Measurements from ENCODE around the gene CD47.

Gene CD47

DNA sequence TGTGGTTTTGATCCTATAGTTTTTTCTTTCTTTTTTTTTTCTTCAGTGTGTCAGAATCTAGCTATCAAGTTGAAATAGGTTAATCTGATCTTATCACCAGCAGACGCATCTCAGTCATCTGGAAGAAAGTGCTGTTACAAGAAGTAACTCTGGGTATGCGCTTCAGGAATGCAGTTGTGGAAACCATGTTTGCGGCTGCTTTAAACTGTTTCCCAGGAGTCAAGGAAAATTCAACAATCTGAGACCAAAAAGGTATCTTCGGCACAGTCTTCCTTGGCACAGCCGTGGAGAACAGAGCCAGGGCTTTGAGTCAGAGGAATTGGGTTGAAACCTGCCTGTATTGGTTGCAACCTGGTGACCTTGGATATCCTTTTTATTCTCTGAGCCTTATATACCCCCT is 59.9 kb downstream of the CD47 start:
- TF ChIP-seq, protein P1, sequence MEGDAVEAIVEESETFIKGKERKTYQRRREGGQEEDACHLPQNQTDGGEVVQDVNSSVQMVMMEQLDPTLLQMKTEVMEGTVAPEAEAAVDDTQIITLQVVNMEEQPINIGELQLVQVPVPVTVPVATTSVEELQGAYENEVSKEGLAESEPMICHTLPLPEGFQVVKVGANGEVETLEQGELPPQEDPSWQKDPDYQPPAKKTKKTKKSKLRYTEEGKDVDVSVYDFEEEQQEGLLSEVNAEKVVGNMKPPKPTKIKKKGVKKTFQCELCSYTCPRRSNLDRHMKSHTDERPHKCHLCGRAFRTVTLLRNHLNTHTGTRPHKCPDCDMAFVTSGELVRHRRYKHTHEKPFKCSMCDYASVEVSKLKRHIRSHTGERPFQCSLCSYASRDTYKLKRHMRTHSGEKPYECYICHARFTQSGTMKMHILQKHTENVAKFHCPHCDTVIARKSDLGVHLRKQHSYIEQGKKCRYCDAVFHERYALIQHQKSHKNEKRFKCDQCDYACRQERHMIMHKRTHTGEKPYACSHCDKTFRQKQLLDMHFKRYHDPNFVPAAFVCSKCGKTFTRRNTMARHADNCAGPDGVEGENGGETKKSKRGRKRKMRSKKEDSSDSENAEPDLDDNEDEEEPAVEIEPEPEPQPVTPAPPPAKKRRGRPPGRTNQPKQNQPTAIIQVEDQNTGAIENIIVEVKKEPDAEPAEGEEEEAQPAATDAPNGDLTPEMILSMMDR (IDR thresholded peaks at IDR 0.05; ENCODE audit: borderline replicate concordance, insufficient read depth, low read depth, low read length), result no peak
- no peak overlapping the region for H3K4me3 ChIP-seq (ENCODE audit: low read depth, low read length)

DNA sequence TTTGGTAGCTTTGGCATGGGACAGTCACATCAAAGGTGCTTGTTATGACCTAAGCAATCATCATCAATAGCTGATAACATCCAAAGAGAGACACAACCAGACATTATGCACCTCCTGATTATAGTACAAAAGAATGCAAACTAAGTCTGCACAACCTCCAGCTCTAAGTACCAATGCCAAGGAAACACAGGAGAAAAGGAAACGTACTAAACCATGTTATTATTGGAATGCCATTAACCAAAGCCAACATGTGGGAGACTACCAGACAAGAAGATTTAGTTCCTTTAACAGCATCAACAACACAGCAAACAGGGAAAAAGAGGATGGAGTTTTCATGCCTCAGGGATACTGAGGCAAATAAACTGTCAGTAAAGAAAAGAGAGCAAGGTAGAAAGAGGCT is 61.4 kb downstream of the CD47 start:
- TF ChIP-seq, protein P1 (IDR thresholded peaks at IDR 0.05; ENCODE audit: borderline replicate concordance, insufficient read depth, low read depth, low read length), result no peak
- no peak overlapping the region for H3K4me3 ChIP-seq (ENCODE audit: low read depth, low read length)

DNA sequence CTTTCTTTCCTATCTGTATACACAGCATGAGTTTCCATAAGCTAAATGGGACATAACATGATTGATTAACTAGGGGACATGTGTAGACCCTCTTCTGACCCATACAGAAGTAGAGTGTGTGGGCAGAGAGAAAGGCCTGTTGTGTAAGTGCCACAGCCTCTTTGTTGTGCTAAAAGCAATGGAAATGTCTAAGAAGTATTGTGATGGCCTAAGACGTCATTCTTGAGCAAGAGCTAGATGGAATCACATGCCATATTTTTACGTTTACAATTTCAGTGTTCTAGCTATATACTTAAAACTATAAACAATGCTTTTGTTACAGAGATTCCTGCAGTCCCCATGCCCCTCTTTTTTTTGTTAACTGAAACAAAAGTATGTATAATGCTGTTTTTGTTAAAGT is 61.9 kb downstream of the CD47 start:
- H3K4me3 ChIP-seq (ENCODE audit: low read depth, low read length), result no peak overlapping the region
- TF ChIP-seq, protein P1 (IDR thresholded peaks at IDR 0.05; ENCODE audit: borderline replicate concordance, insufficient read depth, low read depth, low read length), result no peak

DNA sequence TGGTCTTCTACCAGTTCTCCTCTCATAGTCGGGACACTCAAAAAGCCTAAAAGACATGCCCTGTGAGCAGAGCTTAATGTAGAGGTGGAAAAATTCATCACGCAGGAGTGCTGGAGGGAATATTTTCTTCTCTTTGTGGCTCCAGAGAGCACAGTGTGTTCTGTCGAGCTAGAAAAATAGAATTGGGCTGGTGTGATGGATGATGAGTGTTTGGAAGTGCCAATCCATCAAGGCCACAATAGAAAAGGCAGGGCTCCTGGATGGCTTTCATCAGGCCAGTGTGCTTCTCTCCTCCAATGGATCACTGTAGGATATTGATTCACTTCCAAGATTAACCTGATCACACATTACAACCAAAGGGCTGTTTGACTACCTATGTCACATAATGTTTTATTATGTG is 65.7 kb downstream of the CD47 start:
- TF ChIP-seq, protein P1 (IDR thresholded peaks at IDR 0.05; ENCODE audit: borderline replicate concordance, insufficient read depth, low read depth, low read length), result no peak
- H3K4me3 ChIP-seq (ENCODE audit: low read depth, low read length), result no peak overlapping the region

DNA sequence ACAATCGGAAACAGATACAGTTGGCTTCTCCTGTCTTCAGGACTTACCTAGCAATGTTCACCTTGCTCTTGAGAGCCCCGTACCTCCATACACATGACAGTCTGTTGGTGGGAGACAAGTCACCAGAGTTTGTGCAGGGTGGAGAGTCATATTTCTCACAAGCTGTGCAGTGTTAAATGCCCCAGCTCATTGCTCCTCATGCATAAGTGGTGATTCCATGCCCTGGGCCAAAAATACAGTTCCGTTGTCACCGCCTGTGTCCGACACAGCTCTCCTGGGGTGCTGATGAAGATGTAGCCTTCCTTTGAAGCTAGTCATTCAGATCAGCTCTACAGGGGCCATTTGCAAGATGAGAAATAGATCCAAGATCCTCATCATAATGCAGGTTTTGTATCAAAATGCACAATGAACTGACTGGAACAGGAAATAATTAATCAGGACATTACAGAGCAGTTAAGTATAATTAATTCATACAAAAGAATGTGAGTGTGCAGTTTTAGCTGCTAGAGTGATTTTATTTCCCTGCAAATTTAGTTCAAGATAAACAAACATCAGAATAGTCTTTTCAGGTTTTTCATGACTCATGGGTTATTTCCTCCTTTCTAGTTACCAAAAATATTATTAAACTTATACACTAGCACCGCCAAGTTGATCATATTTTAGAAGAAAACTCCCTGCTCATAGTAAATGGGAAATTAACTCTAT is 66.5 kb downstream of the CD47 start:
- H3K4me3 ChIP-seq (ENCODE audit: low read depth, low read length), result no peak overlapping the region
- TF ChIP-seq, protein P1 (IDR thresholded peaks at IDR 0.05; ENCODE audit: borderline replicate concordance, insufficient read depth, low read depth, low read length), result no peak

DNA sequence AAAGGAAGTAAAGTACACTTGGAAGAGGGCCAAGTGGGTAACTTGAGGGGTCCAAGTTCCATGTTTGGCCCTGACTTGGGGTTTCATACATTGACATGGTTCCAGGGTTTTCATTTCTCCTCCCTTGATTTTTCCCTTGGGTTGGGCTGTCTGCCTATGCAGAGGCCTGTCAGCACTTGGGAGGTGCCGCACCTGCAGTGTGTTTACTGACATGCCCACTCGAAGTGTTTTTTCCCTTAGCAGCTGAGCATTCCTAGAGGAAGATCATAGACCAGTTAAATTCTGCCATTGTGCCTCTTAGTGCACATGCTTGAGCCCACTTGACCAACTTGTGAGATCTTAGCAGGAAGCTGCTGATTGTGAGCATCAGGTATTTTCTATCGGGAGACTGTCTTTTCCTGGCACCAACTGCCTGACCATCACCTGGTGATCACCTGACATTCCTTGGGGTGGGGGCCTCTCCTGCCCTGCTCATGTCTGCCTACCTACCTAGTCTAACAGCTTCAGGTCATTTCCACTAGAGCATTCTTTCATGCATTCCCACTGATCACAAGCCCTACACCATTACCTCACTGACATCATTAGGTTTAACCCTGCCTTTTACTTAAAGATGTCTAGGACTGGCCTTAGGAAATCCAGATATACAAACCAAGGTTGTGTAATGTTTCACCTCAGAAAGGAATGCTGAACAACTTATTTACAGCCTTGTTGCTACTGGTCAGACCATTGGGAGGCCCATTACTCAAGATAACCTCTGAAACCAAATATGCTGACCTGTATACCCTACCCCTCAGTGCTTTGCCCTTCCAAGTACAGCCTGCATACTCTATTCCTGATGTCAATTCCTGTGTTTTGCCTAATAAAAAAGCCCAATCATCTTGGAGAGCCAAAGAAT is 68.3 kb downstream of the CD47 start:
- TF ChIP-seq, protein P1 (IDR thresholded peaks at IDR 0.05; ENCODE audit: borderline replicate concordance, insufficient read depth, low read depth, low read length), result no peak
- H3K4me3 ChIP-seq (ENCODE audit: low read depth, low read length), result no peak overlapping the region

All from GM12875 (cell line).